Measurements from ENCODE around the gene ADCY9. TPM values are rescaled to one million over a fixed set of nuclear protein-coding genes. Genes with fewer than 3 reads are reported as not detected.

Gene ADCY9
- total RNA-seq, 4 donors from 2014 or later, result 6.3 to 22.3 (median 11.2) TPM

GRCh38 chr16:4058386-4058785, 57.9 kb downstream of the ADCY9 start:
- Histone ChIP-seq H3K27ac (no peak overlapping the region), H3K4me1 (peaks cover 5 to 17% (median 9%) of the 10 kb centered on the region in 3 donors), H3K4me3 (no peak overlapping the region), H3K36me3 (no peaks in the 10 kb centered on the region), H3K27me3 (peaks cover 0 to 9% (median 0%) of the 10 kb centered on the region in 4 donors), H3K9me3 (peaks cover 0 to 20% (median 0%) of the 10 kb centered on the region in 3 donors)
- TF ChIP-seq, protein P1, sequence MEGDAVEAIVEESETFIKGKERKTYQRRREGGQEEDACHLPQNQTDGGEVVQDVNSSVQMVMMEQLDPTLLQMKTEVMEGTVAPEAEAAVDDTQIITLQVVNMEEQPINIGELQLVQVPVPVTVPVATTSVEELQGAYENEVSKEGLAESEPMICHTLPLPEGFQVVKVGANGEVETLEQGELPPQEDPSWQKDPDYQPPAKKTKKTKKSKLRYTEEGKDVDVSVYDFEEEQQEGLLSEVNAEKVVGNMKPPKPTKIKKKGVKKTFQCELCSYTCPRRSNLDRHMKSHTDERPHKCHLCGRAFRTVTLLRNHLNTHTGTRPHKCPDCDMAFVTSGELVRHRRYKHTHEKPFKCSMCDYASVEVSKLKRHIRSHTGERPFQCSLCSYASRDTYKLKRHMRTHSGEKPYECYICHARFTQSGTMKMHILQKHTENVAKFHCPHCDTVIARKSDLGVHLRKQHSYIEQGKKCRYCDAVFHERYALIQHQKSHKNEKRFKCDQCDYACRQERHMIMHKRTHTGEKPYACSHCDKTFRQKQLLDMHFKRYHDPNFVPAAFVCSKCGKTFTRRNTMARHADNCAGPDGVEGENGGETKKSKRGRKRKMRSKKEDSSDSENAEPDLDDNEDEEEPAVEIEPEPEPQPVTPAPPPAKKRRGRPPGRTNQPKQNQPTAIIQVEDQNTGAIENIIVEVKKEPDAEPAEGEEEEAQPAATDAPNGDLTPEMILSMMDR (IDR thresholded peaks at IDR 0.05), result no peak
- no peak for TF ChIP-seq POLR2A (IDR thresholded peaks at IDR 0.05)
- no peak for DNase-seq
- intact Hi-C loops (cut with DNase I), result no loop called here
- 75 to 85% methylated on average over 6 of the region's 6 CpGs for WGBS, 2 donors

DNA sequence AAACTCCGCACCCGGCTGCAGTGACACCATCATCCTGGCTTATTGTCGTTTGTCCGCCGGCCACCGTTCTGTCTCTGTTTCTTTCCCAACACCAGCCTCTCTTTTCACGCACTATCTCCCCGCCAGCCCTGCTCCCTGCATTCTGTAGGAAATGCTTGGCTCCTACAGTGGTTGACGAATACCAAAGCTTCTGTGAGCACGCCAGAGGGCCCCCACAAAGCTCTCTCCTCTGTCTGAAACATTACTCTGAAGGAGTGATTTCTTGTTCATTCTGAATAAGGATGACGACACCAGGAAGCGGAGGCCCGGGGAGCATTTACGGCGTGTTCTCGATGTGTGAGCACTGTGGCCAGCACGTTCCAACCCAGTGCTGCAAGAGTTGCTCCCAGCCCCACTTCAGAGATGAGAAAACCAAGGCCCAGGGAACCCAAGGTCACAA, 58.8 kb downstream of the ADCY9 start:
- Histone ChIP-seq H3K4me1 (peaks cover 12 to 27% (median 18%) of the 10 kb centered on the region in 3 donors), H3K9me3 (peaks cover 0 to 15% (median 0%) of the 10 kb centered on the region in 3 donors), H3K4me3 (no peak overlapping the region), H3K27ac (peak overlapping the region in 2 of 4 donors; percentile 31 to 40), H3K36me3 (no peaks in the 10 kb centered on the region), H3K27me3 (peaks cover 0 to 9% (median 0%) of the 10 kb centered on the region in 4 donors)
- intact Hi-C loops (cut with DNase I), result no loop called here
- DNase-seq, result no peak
- TF ChIP-seq, protein P1 (IDR thresholded peaks at IDR 0.05), result no peak
- no peak for TF ChIP-seq POLR2A (IDR thresholded peaks at IDR 0.05)
- 85 to 87% methylated on average over 12 to 17 of the region's 17 CpGs for WGBS, 2 donors

DNA sequence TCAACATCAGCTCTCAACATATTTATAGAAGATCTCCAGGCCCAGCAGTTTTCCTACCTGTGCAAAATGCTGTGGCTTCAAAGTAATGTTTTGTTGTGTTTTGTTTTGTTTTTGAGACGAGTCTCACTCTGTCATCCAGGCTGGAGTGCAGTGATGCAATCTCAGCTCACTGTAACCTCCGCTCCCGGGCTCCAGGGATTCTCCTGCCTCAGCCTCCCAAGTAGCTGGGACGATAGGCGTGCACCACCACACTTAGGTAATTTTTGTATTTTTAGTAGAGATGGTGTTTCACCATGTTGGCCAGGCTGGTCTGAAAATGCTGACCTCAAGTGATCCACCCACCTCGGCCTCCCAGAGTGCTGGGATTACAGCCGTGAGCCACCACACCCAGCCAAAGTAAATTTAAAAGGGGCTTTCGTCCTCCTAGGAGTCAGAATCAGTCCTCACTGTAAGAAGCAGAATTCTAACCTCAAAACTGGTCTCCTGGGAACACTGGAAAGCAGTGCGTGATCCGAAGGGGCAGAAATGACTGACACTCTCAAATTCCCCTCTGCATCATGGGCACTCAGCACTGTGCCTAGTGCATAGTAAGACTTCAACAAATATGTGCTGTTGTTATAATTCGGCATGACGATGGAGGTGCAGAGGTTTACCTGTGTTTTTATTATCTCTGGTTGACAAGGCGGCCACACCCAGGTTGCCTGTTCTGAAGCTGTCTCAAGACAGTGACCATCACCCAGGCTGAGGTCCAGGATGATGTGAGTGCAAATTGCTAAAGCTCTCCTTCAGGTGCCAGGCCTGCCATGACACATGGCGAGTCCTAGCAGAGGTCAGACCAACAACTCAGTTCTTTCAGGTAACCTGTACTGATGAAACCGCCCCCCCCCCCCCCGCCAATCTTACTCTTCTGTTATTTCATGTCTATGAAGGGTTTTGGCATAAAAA, 59.8 kb downstream of the ADCY9 start:
- DNase-seq, result no peak
- Histone ChIP-seq H3K27ac (peak overlapping the region in 1 of 4 donors; percentile 40), H3K4me3 (no peak overlapping the region), H3K9me3 (peaks cover 0 to 5% (median 0%) of the 10 kb centered on the region in 3 donors), H3K27me3 (peaks cover 0 to 13% (median 0%) of the 10 kb centered on the region in 4 donors), H3K36me3 (no peaks in the 10 kb centered on the region), H3K4me1 (peaks cover 12 to 37% (median 26%) of the 10 kb centered on the region in 3 donors)
- no peak for TF ChIP-seq POLR2A (IDR thresholded peaks at IDR 0.05)
- TF ChIP-seq, protein P1 (IDR thresholded peaks at IDR 0.05), result no peak
- WGBS, 2 donors, result 80 to 82% methylated on average over 15 of the region's 16 CpGs
- intact Hi-C loops (cut with DNase I), result no loop called here

DNA sequence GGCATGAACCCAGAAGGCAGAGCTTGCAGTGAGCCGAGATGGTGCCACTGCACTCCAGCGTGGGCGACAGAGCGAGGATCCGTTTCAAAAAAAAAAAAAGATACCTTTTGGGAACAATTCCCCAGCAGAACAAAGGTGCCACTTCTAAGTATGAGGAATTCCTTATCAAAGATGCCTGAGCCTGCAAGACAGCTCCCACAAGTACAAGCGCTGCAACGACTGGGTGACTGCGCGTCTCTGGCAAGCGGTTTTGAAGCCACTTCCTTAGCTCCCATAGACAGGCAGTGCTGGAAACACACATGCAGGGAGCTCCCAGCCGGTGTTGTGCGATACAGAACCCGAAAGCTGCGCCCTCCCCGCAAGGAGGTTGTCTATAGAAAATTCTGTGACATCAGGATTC, 60.5 kb downstream of the ADCY9 start:
- WGBS, 2 donors, result 92 to 94% methylated on average over 14 of the region's 15 CpGs
- Histone ChIP-seq H3K4me3 (no peak overlapping the region), H3K4me1 (peaks cover 12 to 42% (median 32%) of the 10 kb centered on the region in 3 donors), H3K27ac (peak overlapping the region in 1 of 4 donors; percentile 5), H3K27me3 (peaks cover 0 to 13% (median 0%) of the 10 kb centered on the region in 4 donors), H3K9me3 (no peaks in the 10 kb centered on the region), H3K36me3 (no peaks in the 10 kb centered on the region)
- no peak for TF ChIP-seq POLR2A (IDR thresholded peaks at IDR 0.05)
- TF ChIP-seq, protein P1 (IDR thresholded peaks at IDR 0.05), result no peak
- DNase-seq, result no peak
- intact Hi-C loops (cut with DNase I), result no loop called here

- TF ChIP-seq, protein P1 (IDR thresholded peaks at IDR 0.05), result no peak
- no peak for TF ChIP-seq POLR2A (IDR thresholded peaks at IDR 0.05)
- no peaks in the 10 kb centered on the region for H3K9me3 ChIP-seq
- intact Hi-C loops (cut with DNase I), result no loop called here
- peaks cover 12 to 42% (median 32%) of the 10 kb centered on the region in 3 donors for H3K4me1 ChIP-seq
- WGBS, 2 donors, result 5 to 9% methylated on average over 17 to 18 of the region's 18 CpGs
- H3K27me3 ChIP-seq, result peaks cover 0 to 13% (median 0%) of the 10 kb centered on the region in 4 donors
- no peak for DNase-seq
- peak overlapping the region; percentile 50 to 88 (median 82) for H3K27ac ChIP-seq
- H3K4me3 ChIP-seq, result peak overlapping the region in 3 of 4 donors; percentile 12 to 54 (median 26)
- no peaks in the 10 kb centered on the region for H3K36me3 ChIP-seq
Measured at GRCh38 chr16:4053301-4053845, 62.9 kb downstream of the ADCY9 start.

All from esophagus squamous epithelium (tissue), 5 donors.